Upper lobe of left lung (tissue), 6 donors: ENCODE data around the gene EHD3. TPM values are rescaled to one million over a fixed set of nuclear protein-coding genes. Genes with fewer than 3 reads are reported as not detected.

Experiments
- ATAC-seq, 2 donors: fragments of 200-7000 bp; cut with Tn5 transposase; one replicate each; pipeline ENCODE4 v1.9.1; 2022; ENCODE audit warnings: mild to moderate bottlenecking in 2 of 2, moderate library complexity in 2 of 2; ENCODE audit not compliant: low FRiP score in 2 of 2
- DNase-seq, 2 donors: peaks; one replicate each; pipeline ENCODE4 v3.0.0-alpha.2; 2019 to 2020
- H3K27ac ChIP-seq, 4 donors: fragments of 200-600 bp; sonication (generic); one replicate each; pipeline ENCODE4 v1.5.1; 2016 to 2019
- H3K27me3 ChIP-seq, 4 donors: fragments of 200-600 bp; sonication (generic); one replicate each; pipeline ENCODE4 v1.5.1; 2017 to 2019
- H3K36me3 ChIP-seq, 4 donors: fragments of 200-600 bp; sonication (generic); one replicate each; pipeline ENCODE4 v1.5.1; 2016 to 2019
- H3K4me1 ChIP-seq, 4 donors: fragments of 200-600 bp; sonication (generic); one replicate each; pipeline ENCODE4 v1.5.1; 2018 to 2019
- H3K4me3 ChIP-seq, 4 donors: fragments of 200-600 bp; sonication (generic); one replicate each; pipeline ENCODE4 v1.5.1; 2017 to 2019; ENCODE audit warnings: mild to moderate bottlenecking in 2 of 4, moderate library complexity in 1 of 4
- H3K9me3 ChIP-seq, 4 donors: fragments of 200-600 bp; sonication (generic); one replicate each; pipeline ENCODE4 v1.5.1; 2018 to 2019
- EP300 ChIP-seq, 4 donors: sonication (generic); formaldehyde crosslinking; IDR thresholded peaks; one replicate each; pipeline ENCODE4 v1.5.1; 2017; ENCODE audit warnings: antibody characterized with exemption in 4 of 4, control low read depth in 2 of 4
- POLR2A ChIP-seq, 4 donors: fragments of 450-650 bp; IDR thresholded peaks; one replicate each; pipeline ENCODE4 v1.5.1; 2016 to 2017; ENCODE audit warnings: antibody characterized with exemption in 4 of 4, mild to moderate bottlenecking in 2 of 4
- POLR2AphosphoS5 ChIP-seq, 2 donors: sonication (generic); formaldehyde crosslinking; IDR thresholded peaks; one replicate each; pipeline ENCODE4 v1.5.1; 2017; ENCODE audit warnings: antibody characterized with exemption in 2 of 2
- WGBS, 2 donors: methylation state at CpG; one replicate each; pipeline ENCODE4 v1.1.5; 2017 to 2018; 5-methylcytosine and 5-hydroxymethylcytosine counted together
- total RNA-seq, 6 donors: library from RNA; depleted of rRNA in 4 of 6; stranded (reverse); fragments of >200 nt in 4 of 6; gene quantifications; one replicate each; pipeline versions ENCODE4 v1.1.0 to v1.2.1, GENCODE V29; 2016 to 2021
- TF ChIP-seq, protein P1 (sequence below), 6 experiments: fragments of 450-650 bp in 4 of 6; fragments of 200-600 bp in 2 of 6; sonication (generic) in 2 of 6; IDR thresholded peaks; one replicate each; pipeline ENCODE4 v1.5.1; 2016 to 2019; ENCODE audit warnings: antibody characterized with exemption in 6 of 6
- donor health status: DM: no; HTN: no; CAD: no; lungs with moderate emphysema.
- donor health status: DM: no; HTN: yes; CAD: no; lungs with severe emphysema.

The EHD3 gene
- total RNA-seq, 6 donors from 2014 or later: 3.7 to 12.5 (median 7.3) TPM

DNA sequence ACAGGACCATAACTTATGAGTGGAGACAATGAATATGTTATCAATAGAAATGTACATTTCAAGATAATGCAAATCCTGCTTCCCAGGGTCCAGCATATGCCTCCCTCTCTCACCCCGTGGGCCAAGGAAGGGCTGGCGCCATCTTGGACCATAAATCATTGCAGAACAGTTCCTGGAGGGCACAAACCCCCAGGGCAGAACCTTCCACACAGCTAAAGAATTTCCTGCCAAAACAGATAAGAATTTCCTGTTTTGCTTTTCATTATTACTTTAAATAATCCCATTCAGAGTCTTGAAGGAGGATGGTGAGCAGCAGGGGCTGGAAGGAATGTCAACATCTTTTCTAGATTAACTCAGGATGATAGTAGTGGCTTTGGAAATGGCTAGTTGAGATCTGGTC lies 53.7 kb downstream of the EHD3 start:
- no peaks in the 10 kb centered on the region for H3K9me3 ChIP-seq
- H3K27me3 ChIP-seq: no peaks in the 10 kb centered on the region
- H3K27ac ChIP-seq: no peak overlapping the region
- H3K4me3 ChIP-seq: no peak overlapping the region
- DNase-seq: no peak
- WGBS, 2 donors: 32 to 46% methylated on average over 2 of the region's 2 CpGs
- no peak for ATAC-seq
- peaks cover 0 to 13% (median 3%) of the 10 kb centered on the region in 4 donors for H3K4me1 ChIP-seq
- H3K36me3 ChIP-seq: no peaks in the 10 kb centered on the region
- TF ChIP-seq, protein P1, sequence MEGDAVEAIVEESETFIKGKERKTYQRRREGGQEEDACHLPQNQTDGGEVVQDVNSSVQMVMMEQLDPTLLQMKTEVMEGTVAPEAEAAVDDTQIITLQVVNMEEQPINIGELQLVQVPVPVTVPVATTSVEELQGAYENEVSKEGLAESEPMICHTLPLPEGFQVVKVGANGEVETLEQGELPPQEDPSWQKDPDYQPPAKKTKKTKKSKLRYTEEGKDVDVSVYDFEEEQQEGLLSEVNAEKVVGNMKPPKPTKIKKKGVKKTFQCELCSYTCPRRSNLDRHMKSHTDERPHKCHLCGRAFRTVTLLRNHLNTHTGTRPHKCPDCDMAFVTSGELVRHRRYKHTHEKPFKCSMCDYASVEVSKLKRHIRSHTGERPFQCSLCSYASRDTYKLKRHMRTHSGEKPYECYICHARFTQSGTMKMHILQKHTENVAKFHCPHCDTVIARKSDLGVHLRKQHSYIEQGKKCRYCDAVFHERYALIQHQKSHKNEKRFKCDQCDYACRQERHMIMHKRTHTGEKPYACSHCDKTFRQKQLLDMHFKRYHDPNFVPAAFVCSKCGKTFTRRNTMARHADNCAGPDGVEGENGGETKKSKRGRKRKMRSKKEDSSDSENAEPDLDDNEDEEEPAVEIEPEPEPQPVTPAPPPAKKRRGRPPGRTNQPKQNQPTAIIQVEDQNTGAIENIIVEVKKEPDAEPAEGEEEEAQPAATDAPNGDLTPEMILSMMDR (IDR thresholded peaks at IDR 0.05): no peak
- no peak for TF ChIP-seq POLR2A (IDR thresholded peaks at IDR 0.05)
- no peak for TF ChIP-seq EP300 (IDR thresholded peaks at IDR 0.05)
- TF ChIP-seq POLR2AphosphoS5 (IDR thresholded peaks at IDR 0.05): no peak

- Histone ChIP-seq H3K9me3 (no peaks in the 10 kb centered on the region), H3K27me3 (no peaks in the 10 kb centered on the region), H3K4me3 (no peak overlapping the region), H3K4me1 (peaks cover 16 to 23% (median 21%) of the 10 kb centered on the region in 4 donors), H3K27ac (no peak overlapping the region), H3K36me3 (no peaks in the 10 kb centered on the region)
- TF ChIP-seq EP300 (IDR thresholded peaks at IDR 0.05): no peak
- no peak for TF ChIP-seq POLR2AphosphoS5 (IDR thresholded peaks at IDR 0.05)
- TF ChIP-seq, protein P1 (IDR thresholded peaks at IDR 0.05): no peak
- no peak for TF ChIP-seq POLR2A (IDR thresholded peaks at IDR 0.05)
- 39 to 77% methylated on average over 1 of the region's 1 CpG for WGBS, 2 donors
- ATAC-seq: no peak
- no peak for DNase-seq
Measured at GRCh38 chr2:31294196-31294595, 60.2 kb downstream of the EHD3 start.

DNA sequence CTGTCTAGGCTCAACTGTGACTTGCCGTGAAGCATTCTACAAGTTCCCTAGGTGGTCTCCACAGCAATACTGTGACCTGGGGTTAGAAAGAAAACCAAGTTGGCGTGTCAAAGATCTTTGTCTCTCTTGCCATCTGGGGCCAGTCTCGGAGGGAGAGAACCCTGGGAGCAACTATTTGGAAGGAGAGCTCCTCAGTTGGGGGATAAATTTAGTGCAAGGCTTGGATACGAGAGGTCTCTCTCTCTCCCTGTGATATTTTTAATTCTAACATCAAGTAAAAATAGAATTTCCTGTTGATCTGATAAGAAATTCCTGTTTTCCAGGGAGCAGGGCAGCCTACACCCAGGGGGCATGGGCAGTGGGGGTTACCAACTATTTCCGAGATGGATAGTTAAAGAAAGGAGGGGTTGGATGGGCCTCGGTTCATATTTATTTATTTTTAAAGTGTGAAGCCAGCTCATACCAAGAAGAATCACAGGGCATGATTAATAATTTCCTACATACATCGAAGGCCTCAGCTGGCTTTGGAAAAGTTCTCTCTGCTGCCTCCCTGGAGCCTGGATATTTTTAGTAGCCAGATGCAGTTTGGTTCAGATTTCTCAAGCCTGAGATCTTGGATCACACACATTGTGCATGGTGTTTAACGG lies 62.8 kb downstream of the EHD3 start:
- no peaks in the 10 kb centered on the region for H3K27me3 ChIP-seq
- ATAC-seq: no peak
- WGBS, 2 donors: 58 to 60% methylated on average over 7 to 8 of the region's 8 CpGs
- no peak for DNase-seq
- no peaks in the 10 kb centered on the region for H3K9me3 ChIP-seq
- peak overlapping the region; percentile 20 to 62 (median 44) for H3K27ac ChIP-seq
- H3K4me3 ChIP-seq: no peak overlapping the region
- TF ChIP-seq, protein P1 (IDR thresholded peaks at IDR 0.05): no peak
- TF ChIP-seq POLR2A (IDR thresholded peaks at IDR 0.05) (no peak), POLR2AphosphoS5 (IDR thresholded peaks at IDR 0.05) (no peak), EP300 (IDR thresholded peaks at IDR 0.05) (no peak)
- H3K4me1 ChIP-seq: peaks cover 16 to 26% (median 21%) of the 10 kb centered on the region in 4 donors
- H3K36me3 ChIP-seq: no peaks in the 10 kb centered on the region

- Histone ChIP-seq H3K36me3 (no peaks in the 10 kb centered on the region), H3K4me1 (peaks cover 16 to 26% (median 21%) of the 10 kb centered on the region in 4 donors), H3K9me3 (no peaks in the 10 kb centered on the region), H3K27me3 (no peaks in the 10 kb centered on the region), H3K27ac (peak overlapping the region in 2 of 4 donors; percentile 60 to 62), H3K4me3 (no peak overlapping the region)
- TF ChIP-seq, protein P1 (IDR thresholded peaks at IDR 0.05): no peak
- TF ChIP-seq POLR2AphosphoS5 (IDR thresholded peaks at IDR 0.05) (no peak), POLR2A (IDR thresholded peaks at IDR 0.05) (no peak), EP300 (IDR thresholded peaks at IDR 0.05) (no peak)
- no peak for DNase-seq
- peak in 1 of 2 donors; percentile 48 for ATAC-seq
- WGBS, 2 donors: 29 to 44% methylated on average over 1 of the region's 1 CpG
Measured at GRCh38 chr2:31297751-31298150, 63.8 kb downstream of the EHD3 start.

GRCh38 chr2:31299547-31299946 lies 65.6 kb downstream of the EHD3 start:
- H3K4me3 ChIP-seq: no peak overlapping the region
- DNase-seq (no peak), ATAC-seq (no peak)
- no peak overlapping the region for H3K27ac ChIP-seq
- peaks cover 16 to 31% (median 21%) of the 10 kb centered on the region in 4 donors for H3K4me1 ChIP-seq
- H3K9me3 ChIP-seq: no peaks in the 10 kb centered on the region
- H3K36me3 ChIP-seq: no peaks in the 10 kb centered on the region
- TF ChIP-seq POLR2A (IDR thresholded peaks at IDR 0.05) (no peak), POLR2AphosphoS5 (IDR thresholded peaks at IDR 0.05) (no peak), EP300 (IDR thresholded peaks at IDR 0.05) (no peak)
- TF ChIP-seq, protein P1 (IDR thresholded peaks at IDR 0.05): no peak
- WGBS, 2 donors: 56 to 57% methylated on average over 4 of the region's 4 CpGs
- no peaks in the 10 kb centered on the region for H3K27me3 ChIP-seq
